ENCODE measurements around the gene SNX13.

Gene SNX13

DNA sequence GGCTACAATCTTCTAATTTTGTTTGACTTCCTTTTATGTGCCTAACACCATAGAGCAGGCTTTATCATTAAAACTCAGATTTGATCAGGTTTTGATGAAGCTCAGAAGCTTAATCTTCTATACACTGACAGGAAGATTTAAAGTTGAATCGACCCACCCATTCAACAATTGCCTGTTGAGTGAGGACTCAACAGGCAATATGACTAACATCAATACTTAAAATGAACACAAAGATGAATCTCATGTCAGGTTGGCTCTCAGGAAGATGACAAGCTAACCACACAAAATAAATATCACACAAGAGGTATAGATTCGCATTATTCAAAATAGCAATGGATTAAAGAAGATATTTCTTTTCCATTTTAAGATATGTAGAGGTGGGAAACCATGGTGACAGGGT lies 36.7 kb upstream of the SNX13 start:
- Histone ChIP-seq H3K9ac (ENCODE audit: insufficient read length) (no peak overlapping the region), H3K36me3 (ENCODE audit: insufficient read depth, low read length) (no peaks in the 10 kb centered on the region), H3K9me3 (ENCODE audit: low read depth, low read length) (no peaks in the 10 kb centered on the region), H3K4me3 (no peak overlapping the region), H3K27ac (no peak overlapping the region)
- no peak for DNase-seq (ENCODE audit: low read depth, low spot score)
- no peak for TF ChIP-seq EZH2 (IDR thresholded peaks at IDR 0.05)
- no peak for TF ChIP-seq FOXP2 (optimal IDR thresholded peaks at IDR 0.05; ENCODE audit: control extremely low read depth, extremely low read length, insufficient read depth)
- no peak for TF ChIP-seq POLR2AphosphoS5 (IDR thresholded peaks at IDR 0.05; ENCODE audit: borderline replicate concordance, low read depth, low read length)

- Histone ChIP-seq H3K36me3 (ENCODE audit: insufficient read depth, low read length) (no peaks in the 10 kb centered on the region), H3K9me3 (ENCODE audit: low read depth, low read length) (no peaks in the 10 kb centered on the region), H3K4me3 (no peak overlapping the region), H3K27ac (no peak overlapping the region), H3K9ac (ENCODE audit: insufficient read length) (no peak overlapping the region)
- DNase-seq (ENCODE audit: low read depth, low spot score) = no peak
- TF ChIP-seq POLR2AphosphoS5 (IDR thresholded peaks at IDR 0.05; ENCODE audit: borderline replicate concordance, low read depth, low read length) (no peak), EZH2 (IDR thresholded peaks at IDR 0.05) (no peak), FOXP2 (optimal IDR thresholded peaks at IDR 0.05; ENCODE audit: control extremely low read depth, extremely low read length, insufficient read depth) (no peak)
Measured at GRCh38 chr7:17971411-17971810, 31.1 kb upstream of the SNX13 start.

DNA sequence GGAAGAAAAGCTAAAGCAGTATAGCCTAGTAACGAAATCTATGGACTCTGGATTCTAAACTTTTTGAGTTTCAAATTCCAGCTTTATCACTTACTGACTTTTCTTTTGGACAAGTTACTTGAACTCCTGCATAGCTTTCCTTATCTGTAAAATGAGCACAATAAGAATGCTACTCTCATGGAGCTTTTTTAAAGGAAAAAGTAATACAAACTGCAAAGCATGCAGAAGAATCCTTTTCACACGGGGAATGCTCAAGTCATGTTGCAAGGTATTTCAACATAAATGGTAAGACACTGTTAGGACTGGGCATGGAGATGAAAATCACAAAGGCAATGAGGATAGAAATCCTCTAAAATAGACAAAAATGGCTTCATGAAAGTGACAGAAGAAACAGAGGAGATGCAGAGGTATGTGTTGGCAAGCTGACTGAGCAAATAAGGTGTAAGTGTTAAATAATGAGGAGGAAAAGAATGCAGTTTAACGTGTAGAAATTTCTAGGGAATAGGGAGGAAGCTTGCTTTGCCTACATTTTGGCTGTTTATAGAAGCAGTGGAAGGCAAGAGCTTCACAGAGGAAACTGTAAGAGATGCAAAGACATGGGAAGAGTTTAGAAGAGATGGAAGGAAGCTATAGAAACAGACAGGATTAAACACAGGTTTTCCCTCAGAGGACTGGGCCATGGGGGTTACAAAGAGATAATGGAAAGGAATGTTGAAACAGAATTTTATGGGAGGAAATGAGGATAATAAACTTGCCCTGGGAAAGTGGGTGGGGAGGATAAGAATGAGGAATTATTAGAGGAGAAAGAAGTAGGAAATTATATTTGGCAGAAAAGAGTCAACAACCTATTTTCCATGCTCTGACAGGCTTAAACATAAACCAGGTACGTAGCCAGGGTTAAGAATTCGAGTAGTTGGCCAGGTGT lies 28.8 kb upstream of the SNX13 start:
- Histone ChIP-seq H3K36me3 (ENCODE audit: insufficient read depth, low read length) (no peaks in the 10 kb centered on the region), H3K4me3 (no peak overlapping the region), H3K9me3 (ENCODE audit: low read depth, low read length) (no peaks in the 10 kb centered on the region), H3K9ac (ENCODE audit: insufficient read length) (no peak overlapping the region), H3K27ac (no peak overlapping the region)
- DNase-seq (ENCODE audit: low read depth, low spot score) = no peak
- TF ChIP-seq FOXP2 (optimal IDR thresholded peaks at IDR 0.05; ENCODE audit: control extremely low read depth, extremely low read length, insufficient read depth) = no peak
- TF ChIP-seq POLR2AphosphoS5 (IDR thresholded peaks at IDR 0.05; ENCODE audit: borderline replicate concordance, low read depth, low read length) = no peak
- TF ChIP-seq EZH2 (IDR thresholded peaks at IDR 0.05) = no peak

- H3K9me3 ChIP-seq (ENCODE audit: low read depth, low read length) = no peaks in the 10 kb centered on the region; the same call in 1 of the 2 replicates
- H3K27ac ChIP-seq = no peak overlapping the region
- no peak overlapping the region for H3K4me3 ChIP-seq
- H3K9ac ChIP-seq (ENCODE audit: insufficient read length) = no peak overlapping the region
- H3K36me3 ChIP-seq (ENCODE audit: insufficient read depth, low read length) = no peaks in the 10 kb centered on the region
- TF ChIP-seq EZH2 (IDR thresholded peaks at IDR 0.05) (no peak), POLR2AphosphoS5 (IDR thresholded peaks at IDR 0.05; ENCODE audit: borderline replicate concordance, low read depth, low read length) (no peak), FOXP2 (optimal IDR thresholded peaks at IDR 0.05; ENCODE audit: control extremely low read depth, extremely low read length, insufficient read depth) (no peak)
- DNase-seq (ENCODE audit: low read depth, low spot score) = no peak
Measured at GRCh38 chr7:17966706-17967105, 26.4 kb upstream of the SNX13 start.

- no peaks in the 10 kb centered on the region; the same call in 1 of the 2 replicates for H3K9me3 ChIP-seq (ENCODE audit: low read depth, low read length)
- no peaks in the 10 kb centered on the region for H3K36me3 ChIP-seq (ENCODE audit: insufficient read depth, low read length)
- TF ChIP-seq FOXP2 (optimal IDR thresholded peaks at IDR 0.05; ENCODE audit: control extremely low read depth, extremely low read length, insufficient read depth) = no peak
- no peak for TF ChIP-seq EZH2 (IDR thresholded peaks at IDR 0.05)
- H3K4me3 ChIP-seq = no peak overlapping the region
- no peak for DNase-seq (ENCODE audit: low read depth, low spot score)
- no peak overlapping the region for H3K27ac ChIP-seq
- no peak overlapping the region for H3K9ac ChIP-seq (ENCODE audit: insufficient read length)
Measured at GRCh38 chr7:17965603-17966002, 25.3 kb upstream of the SNX13 start.

DNA sequence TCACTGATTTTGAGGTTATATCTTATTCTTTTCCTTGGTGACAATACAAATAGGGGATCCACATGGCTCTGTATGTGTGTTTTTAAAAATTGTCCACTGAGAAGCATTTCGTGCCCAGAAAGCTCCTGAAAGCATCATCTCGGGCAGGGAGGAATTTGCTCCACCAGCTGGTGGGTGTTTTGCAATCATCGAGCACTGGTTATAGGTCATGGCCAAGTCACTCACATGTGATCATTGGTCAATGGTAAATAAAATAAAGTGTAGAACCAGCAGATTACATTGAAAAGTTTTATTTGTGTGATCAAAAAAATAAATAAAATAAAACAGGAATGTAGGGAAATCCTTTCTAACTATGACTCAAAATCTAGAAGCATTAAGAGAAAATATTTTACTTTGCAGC lies 23.0 kb upstream of the SNX13 start:
- Histone ChIP-seq H3K4me3 (no peak overlapping the region), H3K27ac (no peak overlapping the region), H3K9ac (ENCODE audit: insufficient read length) (no peak overlapping the region), H3K9me3 (ENCODE audit: low read depth, low read length) (no peaks in the 10 kb centered on the region; the same call in 1 of the 2 replicates), H3K36me3 (ENCODE audit: insufficient read depth, low read length) (no peaks in the 10 kb centered on the region)
- TF ChIP-seq POLR2AphosphoS5 (IDR thresholded peaks at IDR 0.05; ENCODE audit: borderline replicate concordance, low read depth, low read length) (no peak), EZH2 (IDR thresholded peaks at IDR 0.05) (no peak), FOXP2 (optimal IDR thresholded peaks at IDR 0.05; ENCODE audit: control extremely low read depth, extremely low read length, insufficient read depth) (no peak)
- no peak for DNase-seq (ENCODE audit: low read depth, low spot score)

DNA sequence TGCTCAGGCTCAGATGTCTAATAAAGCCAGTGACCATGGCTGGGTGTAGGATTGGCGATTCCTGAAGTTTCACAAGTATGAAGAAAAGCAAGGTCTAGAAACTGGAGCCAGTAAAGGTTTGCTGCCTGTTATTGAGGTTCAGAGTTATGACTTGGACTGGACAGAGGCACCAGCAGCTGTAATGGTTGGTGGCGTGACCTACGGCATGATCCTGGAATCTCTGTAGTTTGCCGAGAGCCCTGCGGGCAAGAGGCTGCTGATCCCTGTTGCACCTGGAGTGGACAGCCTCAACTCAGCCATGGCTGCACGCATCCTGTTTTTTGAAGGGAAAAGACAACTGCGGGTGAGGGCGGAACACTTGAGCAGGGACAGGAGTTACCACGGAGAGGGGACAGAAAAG lies 22.4 kb upstream of the SNX13 start:
- no peak overlapping the region for H3K27ac ChIP-seq
- H3K9ac ChIP-seq (ENCODE audit: insufficient read length) = no peak overlapping the region
- DNase-seq (ENCODE audit: low read depth, low spot score) = no peak
- H3K9me3 ChIP-seq (ENCODE audit: low read depth, low read length) = no peaks in the 10 kb centered on the region; the same call in 1 of the 2 replicates
- TF ChIP-seq POLR2AphosphoS5 (IDR thresholded peaks at IDR 0.05; ENCODE audit: borderline replicate concordance, low read depth, low read length) (no peak), EZH2 (IDR thresholded peaks at IDR 0.05) (no peak), FOXP2 (optimal IDR thresholded peaks at IDR 0.05; ENCODE audit: control extremely low read depth, extremely low read length, insufficient read depth) (no peak)
- H3K36me3 ChIP-seq (ENCODE audit: insufficient read depth, low read length) = no peaks in the 10 kb centered on the region
- no peak overlapping the region for H3K4me3 ChIP-seq

GRCh38 chr7:17957871-17958270 lies 17.6 kb upstream of the SNX13 start:
- no peak overlapping the region for H3K9ac ChIP-seq (ENCODE audit: insufficient read length)
- H3K4me3 ChIP-seq = peak overlapping the region; percentile 32
- H3K9me3 ChIP-seq (ENCODE audit: low read depth, low read length) = no peaks in the 10 kb centered on the region
- H3K36me3 ChIP-seq (ENCODE audit: insufficient read depth, low read length) = no peaks in the 10 kb centered on the region
- TF ChIP-seq POLR2AphosphoS5 (IDR thresholded peaks at IDR 0.05; ENCODE audit: borderline replicate concordance, low read depth, low read length) (no peak), EZH2 (IDR thresholded peaks at IDR 0.05) (no peak), FOXP2 (optimal IDR thresholded peaks at IDR 0.05; ENCODE audit: control extremely low read depth, extremely low read length, insufficient read depth) (no peak)
- H3K27ac ChIP-seq = peak overlapping the region; percentile 22; the same call in 1 of the 2 replicates
- DNase-seq (ENCODE audit: low read depth, low spot score) = no peak
